Right lobe of liver (tissue), 6 donors: Measurements from ENCODE around the gene RASIP1. TPM values are rescaled to one million over a fixed set of nuclear protein-coding genes. Genes with fewer than 3 reads are reported as not detected.
A peak's percentile ranks its signal among the peaks of the same experiment; 100 is the strongest.

Source experiments
- ATAC-seq, 4 donors: fragments of 200-7000 bp; cut with Tn5 transposase; one replicate each; pipeline ENCODE4 v1.9.1; 2020; ENCODE audit warnings: mild to moderate bottlenecking in 4 of 4, moderate library complexity in 4 of 4
- DNase-seq, 3 donors: peaks; one replicate each; pipeline ENCODE4 v3.0.0-alpha.2; 2020
- H3K27ac ChIP-seq, 3 donors: fragments of 200-600 bp; one replicate each; pipeline ENCODE4 v1.8.0; 2022
- H3K27me3 ChIP-seq, 2 donors: fragments of 200-600 bp; one replicate each; pipeline ENCODE4 v1.8.0; 2022
- H3K36me3 ChIP-seq, 4 donors: fragments of 200-600 bp; sonication (generic) in 1 of 4; one replicate each; pipeline versions ENCODE4 v1.5.1 to v1.8.0; 2017 to 2022; ENCODE audit warnings: control low read depth in 1 of 4
- H3K4me1 ChIP-seq, 4 donors: fragments of 200-600 bp; sonication (generic) in 1 of 4; one replicate each; pipeline versions ENCODE4 v1.5.1 to v1.8.0; 2017 to 2022; ENCODE audit warnings: control low read depth in 1 of 4
- H3K4me3 ChIP-seq, 3 donors: fragments of 200-600 bp; one replicate each; pipeline ENCODE4 v1.8.0; 2022
- H3K9me3 ChIP-seq, 4 donors: fragments of 200-600 bp; sonication (generic) in 1 of 4; one replicate each; pipeline versions ENCODE4 v1.5.1 to v1.8.0; 2017 to 2022; ENCODE audit warnings: control low read depth in 1 of 4
- POLR2A ChIP-seq: fragments of 450-650 bp; IDR thresholded peaks from one replicate; pipeline ENCODE4 v1.6.1; 2017; ENCODE audit warnings: antibody characterized with exemption, mild to moderate bottlenecking
- WGBS: methylation state at CpG from one replicate; pipeline ENCODE4 v1.1.6; 2018; ENCODE audit warnings: low coverage, low lambda C conversion rate; ENCODE audit not compliant: insufficient coverage; ENCODE audit errors: missing lambda C conversion rate; 5-methylcytosine and 5-hydroxymethylcytosine counted together
- intact Hi-C, 2 donors: fragments of 100-400 bp; cut with DNase I; formaldehyde crosslinking; loops; one replicate each; pipeline versions ENCODE4 v1.11.2 to v1.14.1; 2022
- total RNA-seq, 6 experiments: library from RNA; depleted of rRNA in 2 of 6; stranded (reverse); fragments of >200 nt in 2 of 6; fragmentation: NEBNext Ultra II Directional in 3 of 6; extraction: Animal tissue kit (Norgen Biotek cat#: 25700) in 3 of 6; gene quantifications; one replicate each; pipeline versions ENCODE4 v1.1.0 to v1.2.4, GENCODE V29; 2016 to 2023
- TF ChIP-seq, protein P1 (sequence below), 4 donors: fragments of 200-600 bp in 3 of 4; fragments of 450-650 bp in 1 of 4; IDR thresholded peaks; one replicate each; pipeline versions ENCODE4 v1.5.1 to v1.8.0; 2016 to 2022; ENCODE audit warnings: antibody characterized with exemption in 4 of 4, mild to moderate bottlenecking in 2 of 4
- donor health status: DM: no; HTN: yes; CAD: no.
- donor health status: DM: no; HTN: no; CAD: no.
- donor health status: DM: no; HTN: no; CAD: no.
- donor health status: DM: no; HTN: yes; CAD: no.
- donor health status: DM: no; HTN: yes; CAD: no.

Gene RASIP1
- total RNA-seq, 6 experiments from 2014 or later = 2.7 to 6.7 (median 4.9) TPM

DNA sequence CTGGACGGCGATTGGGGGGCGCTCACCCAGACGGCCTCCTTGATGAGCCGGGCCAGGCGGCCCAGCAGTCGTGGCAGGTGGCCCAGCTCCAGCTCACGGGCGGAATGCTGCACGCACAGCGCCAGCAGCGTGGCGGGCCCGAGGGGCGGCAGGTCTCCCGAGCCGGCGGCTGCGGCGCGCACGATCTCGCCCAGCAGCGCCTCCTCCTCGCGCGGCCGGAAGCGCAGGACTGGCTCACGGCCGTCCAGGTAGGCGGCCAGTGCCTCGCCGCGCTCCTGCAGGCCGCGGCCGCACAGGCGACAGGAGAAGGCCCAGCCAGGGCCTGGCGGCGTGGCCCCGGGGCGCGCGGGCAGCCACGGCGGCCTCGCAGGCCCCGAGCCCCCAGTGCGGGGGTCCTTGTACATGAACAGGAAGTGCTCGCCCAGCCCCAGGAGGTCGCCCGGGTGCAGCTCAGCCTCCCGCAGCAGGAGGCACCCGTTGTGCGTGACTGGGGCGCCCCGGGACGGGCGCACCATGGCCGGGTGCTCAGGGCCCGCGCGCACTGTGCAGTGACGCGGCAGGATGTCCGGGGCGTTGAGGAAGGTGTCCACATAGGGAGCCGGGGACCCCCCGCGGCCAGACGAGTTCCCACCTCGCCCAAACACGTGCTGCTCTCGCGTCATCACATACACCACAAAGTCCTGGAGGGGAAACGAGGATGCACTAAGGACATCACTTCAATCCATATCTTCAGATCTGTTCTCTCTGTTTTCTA is 11.3 kb downstream of the RASIP1 start:
- Histone ChIP-seq H3K9me3 (no peaks in the 10 kb centered on the region), H3K27me3 (no peaks in the 10 kb centered on the region), H3K36me3 (no peaks in the 10 kb centered on the region), H3K27ac (no peak overlapping the region), H3K4me3 (peak overlapping the region in 2 of 3 donors; percentile 9 to 33), H3K4me1 (no peaks in the 10 kb centered on the region)
- ATAC-seq (peak; percentile 7 to 56 (median 26)), DNase-seq (no peak)
- TF ChIP-seq POLR2A = no peak
- TF ChIP-seq, protein P1, sequence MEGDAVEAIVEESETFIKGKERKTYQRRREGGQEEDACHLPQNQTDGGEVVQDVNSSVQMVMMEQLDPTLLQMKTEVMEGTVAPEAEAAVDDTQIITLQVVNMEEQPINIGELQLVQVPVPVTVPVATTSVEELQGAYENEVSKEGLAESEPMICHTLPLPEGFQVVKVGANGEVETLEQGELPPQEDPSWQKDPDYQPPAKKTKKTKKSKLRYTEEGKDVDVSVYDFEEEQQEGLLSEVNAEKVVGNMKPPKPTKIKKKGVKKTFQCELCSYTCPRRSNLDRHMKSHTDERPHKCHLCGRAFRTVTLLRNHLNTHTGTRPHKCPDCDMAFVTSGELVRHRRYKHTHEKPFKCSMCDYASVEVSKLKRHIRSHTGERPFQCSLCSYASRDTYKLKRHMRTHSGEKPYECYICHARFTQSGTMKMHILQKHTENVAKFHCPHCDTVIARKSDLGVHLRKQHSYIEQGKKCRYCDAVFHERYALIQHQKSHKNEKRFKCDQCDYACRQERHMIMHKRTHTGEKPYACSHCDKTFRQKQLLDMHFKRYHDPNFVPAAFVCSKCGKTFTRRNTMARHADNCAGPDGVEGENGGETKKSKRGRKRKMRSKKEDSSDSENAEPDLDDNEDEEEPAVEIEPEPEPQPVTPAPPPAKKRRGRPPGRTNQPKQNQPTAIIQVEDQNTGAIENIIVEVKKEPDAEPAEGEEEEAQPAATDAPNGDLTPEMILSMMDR (IDR thresholded peaks at IDR 0.05) = peak in 2 of 4 donors; percentile 6 to 26
- WGBS = no CpG with 5 or more reads among the region's 77 CpGs
- intact Hi-C loops = no loop called here

DNA sequence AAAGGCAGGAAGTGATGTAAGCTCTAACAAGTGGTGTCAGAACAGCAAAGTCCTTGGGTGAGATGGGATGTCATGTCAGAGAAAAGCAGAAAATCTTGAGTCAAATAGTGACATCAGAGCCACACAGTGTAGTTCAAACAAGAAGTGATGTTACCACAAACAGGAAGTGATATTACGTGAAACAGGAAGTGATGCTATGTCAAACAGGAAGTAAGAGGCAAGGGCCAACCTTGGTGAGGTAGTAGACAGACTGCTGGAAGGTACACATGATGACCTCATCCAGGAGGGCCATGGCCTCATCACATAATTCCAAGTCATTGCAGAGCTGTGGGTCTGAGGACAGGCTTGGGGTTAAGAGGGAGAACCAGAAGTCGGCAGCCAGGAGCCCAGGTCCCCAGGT is 13.9 kb downstream of the RASIP1 start:
- Histone ChIP-seq H3K27me3 (no peaks in the 10 kb centered on the region), H3K4me1 (no peaks in the 10 kb centered on the region), H3K9me3 (no peaks in the 10 kb centered on the region), H3K27ac (peak overlapping the region in 2 of 3 donors; percentile 55 to 64), H3K4me3 (no peak overlapping the region), H3K36me3 (no peaks in the 10 kb centered on the region)
- TF ChIP-seq, protein P1 (IDR thresholded peaks at IDR 0.05) = no peak
- TF ChIP-seq POLR2A = no peak
- peak in 1 of 4 donors; percentile 8 for ATAC-seq
- no peak for DNase-seq
- intact Hi-C loops = no loop called here
- 33% methylated on average over 1 of the region's 2 CpGs for WGBS

DNA sequence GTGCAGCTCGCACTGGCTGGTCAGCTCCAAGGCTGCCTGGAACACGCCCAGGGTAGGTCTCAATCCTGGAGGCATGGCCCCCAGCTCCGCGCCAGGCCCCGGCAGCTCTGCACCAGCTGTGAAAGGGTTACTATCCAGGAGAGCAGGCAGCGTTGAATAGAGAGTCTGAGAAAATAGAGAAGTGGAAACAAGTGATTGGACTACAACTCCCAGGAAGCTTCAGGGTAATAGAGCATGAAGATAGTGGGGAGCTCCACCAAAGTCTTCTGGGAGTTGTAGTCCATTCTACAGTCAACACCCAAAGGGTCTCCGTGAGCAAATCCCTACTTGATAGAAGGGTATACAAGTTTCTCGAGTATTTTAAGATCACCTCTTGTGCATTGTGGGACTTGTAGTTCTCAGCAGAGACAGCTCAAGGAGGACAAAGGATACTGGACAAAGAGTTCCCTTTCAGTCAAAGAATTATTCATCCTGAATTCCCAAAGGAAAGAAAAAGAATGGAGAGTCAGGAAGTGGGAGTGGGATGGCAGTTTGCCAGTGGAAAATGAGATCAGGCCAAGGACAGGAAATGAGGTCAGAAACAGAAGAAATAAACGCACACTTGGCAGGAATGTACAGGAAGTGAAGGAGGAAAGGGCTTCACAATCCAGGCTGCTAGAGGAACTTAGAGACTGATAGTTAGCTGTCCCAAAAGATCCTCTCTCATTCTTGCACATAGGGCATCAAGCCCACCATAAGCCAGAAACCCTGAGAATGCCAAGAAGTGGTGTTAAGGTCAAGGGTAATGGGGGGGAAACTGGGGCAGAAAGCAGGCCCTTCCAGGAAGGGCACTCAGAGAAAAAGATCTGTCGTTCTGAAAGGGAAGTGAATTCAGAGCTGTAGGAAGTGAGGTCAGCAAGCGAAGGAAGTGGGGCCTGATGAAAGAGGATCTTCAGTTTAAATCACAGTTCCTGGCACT is 15.3 kb downstream of the RASIP1 start:
- Histone ChIP-seq H3K9me3 (no peaks in the 10 kb centered on the region), H3K27me3 (no peaks in the 10 kb centered on the region), H3K27ac (peak overlapping the region; percentile 50 to 64 (median 55)), H3K36me3 (no peaks in the 10 kb centered on the region), H3K4me1 (no peaks in the 10 kb centered on the region), H3K4me3 (no peak overlapping the region)
- TF ChIP-seq, protein P1 (IDR thresholded peaks at IDR 0.05) = no peak
- no peak for TF ChIP-seq POLR2A
- WGBS = 39% methylated on average over 9 of the region's 11 CpGs
- ATAC-seq (peak; percentile 17 to 36 (median 28)), DNase-seq (no peak)
- intact Hi-C loops = no loop called here

DNA sequence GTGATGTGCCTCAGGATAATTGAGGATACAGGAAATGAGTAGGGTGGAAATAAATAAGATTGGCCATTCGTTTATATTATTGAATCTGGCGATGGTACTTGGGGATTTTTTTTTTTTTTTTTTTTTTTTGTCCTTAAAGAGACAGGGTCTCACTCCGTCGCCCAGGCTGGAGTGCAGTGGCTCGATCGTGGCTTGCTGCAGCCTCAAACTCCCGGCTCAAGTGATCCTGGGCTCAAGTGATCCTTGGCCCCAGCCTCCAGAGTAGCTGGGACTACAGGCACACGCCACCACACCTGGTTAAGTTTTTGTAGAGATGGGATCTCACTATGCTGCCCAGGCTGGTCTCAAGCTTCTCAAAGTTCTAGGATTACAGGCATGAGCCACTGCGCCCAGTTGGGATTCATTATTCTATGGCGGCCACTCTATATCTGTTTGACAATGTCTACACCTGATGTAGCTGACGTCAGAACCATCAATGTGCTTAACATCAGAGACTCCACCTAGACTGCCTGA is 18.2 kb downstream of the RASIP1 start:
- no peak overlapping the region for H3K4me3 ChIP-seq
- H3K4me1 ChIP-seq = no peaks in the 10 kb centered on the region
- H3K9me3 ChIP-seq = no peaks in the 10 kb centered on the region
- no peak for TF ChIP-seq POLR2A
- TF ChIP-seq, protein P1 (IDR thresholded peaks at IDR 0.05) = no peak
- ATAC-seq = no peak
- no peak for DNase-seq
- intact Hi-C loops = no loop called here
- WGBS = 73% methylated on average over 7 of the region's 11 CpGs
- H3K27me3 ChIP-seq = no peaks in the 10 kb centered on the region
- no peak overlapping the region for H3K27ac ChIP-seq
- H3K36me3 ChIP-seq = no peaks in the 10 kb centered on the region
